BJ (cell line): Measurements from ENCODE around the gene PDCD10. TPM values are rescaled to one million over a fixed set of nuclear protein-coding genes. Genes with fewer than 3 reads are reported as not detected.

ENCODE experiments used
- CTCF ChIA-PET: fragments of 350-600 bp; formaldehyde crosslinking; extraction: SDS; loops from one replicate; lab custom pipeline; 2021; ENCODE audit warnings: antibody characterized with exemption, inconsistent platforms; lab: Yijun Ruan, JAX
- POLR2A ChIA-PET: fragments of 300-600 bp; sonication (Branson Sonifier 250); formaldehyde crosslinking; extraction: SDS; loops from one replicate; lab custom pipeline; 2021; ENCODE audit warnings: antibody characterized with exemption; lab: Charles Lee
- DNase-seq: peaks from one replicate; pipeline ENCODE4 v3.0.0-alpha.2; 2011; ENCODE audit warnings: low read depth
- H3K27me3 ChIP-seq: 2 replicates; pipeline ENCODE4 v1.6.0; 2011; ENCODE audit warnings: low read length; ENCODE audit not compliant: control insufficient read depth, insufficient read depth
- H3K36me3 ChIP-seq: 2 replicates; pipeline ENCODE4 v1.5.1; 2011; ENCODE audit warnings: low read length; ENCODE audit not compliant: control insufficient read depth, insufficient read depth
- H3K4me3 ChIP-seq: 2 replicates; pipeline ENCODE4 v1.5.1; 2011; ENCODE audit warnings: low read depth, mild to moderate bottlenecking, control low read depth, low read length
- CTCF ChIP-seq: IDR thresholded peaks from 2 replicates; pipeline ENCODE4 v1.5.1; 2011; ENCODE audit warnings: low read depth, mild to moderate bottlenecking, control low read depth, inconsistent platforms, low read length, moderate library complexity; ENCODE audit not compliant: insufficient read depth
- polyA plus RNA-seq: library from polyadenylated mRNA; depleted of rRNA; stranded (reverse); fragments of >200 nt; gene quantifications from 2 replicates; pipeline ENCODE4 v1.2.3, GENCODE V29; 2011

Gene PDCD10
- polyA plus RNA-seq, 1 experiment = 24.4 TPM

- CTCF ChIA-PET = interaction anchor here (1.1 kb wide), 1 partner anchor 13 kb away, joined by 4 read pairs; no protein-coding TSS in a partner anchor
- no peak for DNase-seq
- POLR2A ChIA-PET = no interaction called here
- Histone ChIP-seq H3K27me3 (no peaks in the 10 kb centered on the region), H3K4me3 (no peak overlapping the region), H3K36me3 (no peaks in the 10 kb centered on the region; the same call in 1 of the 2 replicates)
- no peak for TF ChIP-seq CTCF
Observed at GRCh38 chr3:167671878-167672427, 62.7 kb downstream of the PDCD10 start.

- H3K36me3 ChIP-seq = no peaks in the 10 kb centered on the region
- TF ChIP-seq CTCF = no peak
- no peak for DNase-seq
- POLR2A ChIA-PET = no interaction called here
- H3K27me3 ChIP-seq = no peaks in the 10 kb centered on the region
- H3K4me3 ChIP-seq = no peak overlapping the region
- CTCF ChIA-PET = interaction anchor here (1.2 kb wide), 1 partner anchor 25 kb away, joined by 3 read pairs; no protein-coding TSS in a partner anchor
Observed at GRCh38 chr3:167669699-167670098, 65.0 kb downstream of the PDCD10 start.

- Histone ChIP-seq H3K4me3 (no peak overlapping the region), H3K27me3 (no peaks in the 10 kb centered on the region), H3K36me3 (no peaks in the 10 kb centered on the region)
- no peak for DNase-seq
- TF ChIP-seq CTCF = no peak
- POLR2A ChIA-PET = no interaction called here
- CTCF ChIA-PET = interaction anchor here (1.3 kb wide), 1 partner anchor 16 kb away, joined by 5 read pairs; no protein-coding TSS in a partner anchor
Observed at GRCh38 chr3:167668651-167669050, 66.0 kb downstream of the PDCD10 start.

GRCh38 chr3:167666563-167666962, 68.1 kb downstream of the PDCD10 start:
- ChIA-PET POLR2A (no interaction called here), CTCF (interaction anchor here (1.6 kb wide), 1 partner anchor 18 kb away, joined by 5 read pairs; no protein-coding TSS in a partner anchor)
- H3K4me3 ChIP-seq = no peak overlapping the region
- no peak for DNase-seq
- no peaks in the 10 kb centered on the region for H3K27me3 ChIP-seq
- H3K36me3 ChIP-seq = no peaks in the 10 kb centered on the region
- no peak for TF ChIP-seq CTCF

- no peak for DNase-seq
- Histone ChIP-seq H3K27me3 (no peaks in the 10 kb centered on the region), H3K4me3 (no peak overlapping the region), H3K36me3 (no peaks in the 10 kb centered on the region)
- ChIA-PET POLR2A (no interaction called here), CTCF (no interaction called here)
- no peak for TF ChIP-seq CTCF
Observed at GRCh38 chr3:167662919-167663400, 71.7 kb downstream of the PDCD10 start.
